H1 (cell line): ENCODE data around the gene TAF11L3.

ENCODE experiments used
- BACH1 ChIP-seq: IDR thresholded peaks from 2 replicates; pipeline ENCODE4 v1.6.1; 2012; ENCODE audit warnings: low read length, improper control_type of control experiment
- MAFK ChIP-seq: IDR thresholded peaks from 2 replicates; pipeline ENCODE4 v1.6.1; 2012; ENCODE audit warnings: low read depth, mild to moderate bottlenecking, improper control_type of control experiment, low read length
- POLR2A ChIP-seq, 2 experiments: IDR thresholded peaks; 1 replicate in 1 of 2; 2 replicates in 1 of 2; pipeline ENCODE4 v1.6.1; 2011; ENCODE audit warnings: low read depth in 2 of 2, low read length in 2 of 2, mild to moderate bottlenecking in 2 of 2; ENCODE audit errors: control extremely low read depth in 1 of 2
- RAD21 ChIP-seq, 2 experiments: IDR thresholded peaks in 1 of 2; conservative IDR thresholded peaks in 1 of 2; 2 replicates each; pipeline ENCODE4 v1.6.1; 2011; ENCODE audit warnings: low read depth in 2 of 2, low read length in 2 of 2, improper control_type of control experiment in 1 of 2, inconsistent platforms in 1 of 2, mild to moderate bottlenecking in 1 of 2, moderate library complexity in 1 of 2
- RNF2 ChIP-seq: fragments of 200-900, 300-1000 bp; sonication (generic); IDR thresholded peaks from 2 replicates; pipeline ENCODE4 v1.7.1; 2016; ENCODE audit warnings: borderline replicate concordance, low read depth, mild to moderate bottlenecking, antibody characterized with exemption, low read length; ENCODE audit not compliant: poor library complexity, severe bottlenecking; ENCODE audit errors: missing control alignments
- TF ChIP-seq, protein P1 (sequence below): IDR thresholded peaks from 2 replicates; pipeline ENCODE4 v1.6.1; 2011; ENCODE audit warnings: low read depth, mild to moderate bottlenecking, low read length; ENCODE audit not compliant: insufficient read depth
- TF ChIP-seq, protein P2 (sequence below): IDR thresholded peaks from 2 replicates; pipeline ENCODE4 v1.6.1; 2012; ENCODE audit warnings: inconsistent platforms

DNA sequence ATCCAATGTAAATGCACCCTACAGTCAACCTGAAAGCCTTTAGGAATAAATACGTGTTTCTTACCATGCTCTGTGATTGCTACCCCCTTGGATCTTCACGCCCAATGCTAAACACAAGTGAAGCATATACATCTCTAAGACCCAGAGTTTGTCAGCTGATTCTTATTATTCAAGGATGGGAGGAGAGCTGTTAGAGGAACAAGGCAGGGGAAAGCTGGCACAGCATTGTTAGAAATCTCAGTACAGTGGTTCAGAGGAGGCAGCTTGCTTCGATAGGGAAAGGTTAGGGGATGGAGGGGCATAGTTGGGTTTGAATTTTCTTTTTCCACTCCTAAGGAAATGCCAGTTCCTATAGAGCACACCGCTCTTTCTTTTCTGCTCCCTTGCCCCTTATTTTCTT, 36.8 kb upstream of the TAF11L3 start:
- TF ChIP-seq MAFK (no peak), RNF2 (no peak), RAD21 (IDR thresholded peaks at IDR 0.05 in 1 of 2, conservative IDR thresholded peaks at IDR 0.05 in 1 of 2; ENCODE audit: low read depth in 2 of 2, low read length in 2 of 2) (no peak), BACH1 (no peak), POLR2A (IDR thresholded peaks at IDR 0.05; ENCODE audit: control extremely low read depth in 1 of 2, low read depth in 2 of 2, low read length in 2 of 2) (no peak)
- TF ChIP-seq, protein P1, sequence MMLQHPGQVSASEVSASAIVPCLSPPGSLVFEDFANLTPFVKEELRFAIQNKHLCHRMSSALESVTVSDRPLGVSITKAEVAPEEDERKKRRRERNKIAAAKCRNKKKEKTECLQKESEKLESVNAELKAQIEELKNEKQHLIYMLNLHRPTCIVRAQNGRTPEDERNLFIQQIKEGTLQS: no peak
- TF ChIP-seq, protein P2, sequence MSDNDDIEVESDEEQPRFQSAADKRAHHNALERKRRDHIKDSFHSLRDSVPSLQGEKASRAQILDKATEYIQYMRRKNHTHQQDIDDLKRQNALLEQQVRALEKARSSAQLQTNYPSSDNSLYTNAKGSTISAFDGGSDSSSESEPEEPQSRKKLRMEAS: no peak
